GM12878 (cell line): ENCODE data around the gene PIP4K2B. TPM values are rescaled to one million over a fixed set of nuclear protein-coding genes. Genes with fewer than 3 reads are reported as not detected.

ENCODE experiments used
- ATAC-seq: fragments of 200-7000 bp; cut with Tn5 transposase; 3 replicates; pipeline ENCODE4 v1.9.1; 2020; ENCODE audit warnings: mild to moderate bottlenecking, moderate library complexity
- BruUV-seq: library from RNA; stranded (reverse); fragments of 400-500 nt; replicated peaks from 2 replicates; lab custom pipeline; 2021; lab: Mats Ljungman, UMichigan
- CTCF ChIA-PET: fragments of 300-600 bp; sonication (Branson Sonifier 250); formaldehyde crosslinking; extraction: SDS; loops from one replicate; lab custom pipeline; 2021; ENCODE audit warnings: inconsistent platforms; lab: Yijun Ruan, JAX
- POLR2A ChIA-PET: fragments of 350-600 bp; formaldehyde crosslinking; extraction: SDS; loops from one replicate; lab custom pipeline; 2021; ENCODE audit warnings: inconsistent platforms; lab: Charles Lee
- RAD21 ChIA-PET: fragments of 300-600 bp; sonication (Branson Sonifier 250); formaldehyde crosslinking; loops from one replicate; lab custom pipeline; 2023; ENCODE audit warnings: antibody characterized with exemption; ENCODE audit not compliant: unreplicated experiment; lab: Charles Lee
- SMC1A ChIA-PET: fragments of 300-600 bp; sonication (Branson Sonifier 250); formaldehyde crosslinking; loops from one replicate; lab custom pipeline; 2023; ENCODE audit not compliant: unreplicated experiment, uncharacterized antibody; lab: Charles Lee
- DNase-seq: peaks from one replicate; pipeline ENCODE4 v3.0.0-alpha.2; 2011; ENCODE audit warnings: low read depth, low spot score
- FAIRE-seq: peaks from 3 replicates; lab custom pipeline; 2011; peaks lifted over from hg19 to GRCh38; lab: Jason Lieb, UNC
- H2AFZ ChIP-seq: 2 replicates; pipeline ENCODE4 v1.6.0; 2011; ENCODE audit warnings: low read depth, low read length, control low read depth; ENCODE audit not compliant: control insufficient read depth
- H3K27ac ChIP-seq: 2 replicates; pipeline ENCODE4 v1.5.1; 2011; ENCODE audit warnings: control low read depth; ENCODE audit not compliant: control insufficient read depth, insufficient read depth
- H3K27me3 ChIP-seq, 2 experiments: replicated peaks in 1 of 2; 2 replicates each; pipeline versions ENCODE4 v1.6.0 to v1.6.1; 2011; ENCODE audit warnings: low read length in 1 of 2; ENCODE audit not compliant: control insufficient read depth in 2 of 2, insufficient read depth in 2 of 2
- H3K36me3 ChIP-seq, 2 experiments: 2 replicates each; pipeline ENCODE4 v1.5.1; 2011; ENCODE audit warnings: low read length in 1 of 2; ENCODE audit not compliant: control insufficient read depth in 2 of 2, insufficient read depth in 2 of 2
- H3K4me1 ChIP-seq: 2 replicates; pipeline ENCODE4 v1.6.1; 2011; ENCODE audit warnings: mild to moderate bottlenecking, low read length, moderate library complexity, mixed read lengths; ENCODE audit not compliant: control insufficient read depth, insufficient read depth
- H3K4me2 ChIP-seq: 2 replicates; pipeline ENCODE4 v1.6.0; 2011; ENCODE audit warnings: control low read depth; ENCODE audit not compliant: control insufficient read depth, insufficient read depth
- H3K4me3 ChIP-seq: fragments of 200-600 bp; sonication (generic); 2 replicates; pipeline ENCODE4 v1.5.1; 2016
- H3K79me2 ChIP-seq: 2 replicates; pipeline ENCODE4 v1.6.0; 2011; ENCODE audit warnings: low read length; ENCODE audit not compliant: control insufficient read depth, insufficient read depth
- H3K9ac ChIP-seq: 2 replicates; pipeline ENCODE4 v1.8.0; 2011; ENCODE audit warnings: low read length, control low read depth, mixed read lengths; ENCODE audit not compliant: control insufficient read depth, insufficient read depth
- H3K9me3 ChIP-seq: replicated peaks from 3 replicates; pipeline ENCODE4 v1.5.1; 2011; ENCODE audit warnings: mild to moderate bottlenecking, low read length; ENCODE audit not compliant: control insufficient read depth, insufficient read depth
- H4K20me1 ChIP-seq: 2 replicates; pipeline ENCODE4 v1.6.0; 2011; ENCODE audit not compliant: control insufficient read depth, insufficient read depth
- EP300 ChIP-seq, 2 experiments: fragments of 150-350 bp in 1 of 2; IDR thresholded peaks; 2 replicates each; pipeline ENCODE4 v1.6.1; 2011 to 2012; ENCODE audit warnings: low read depth in 2 of 2, low read length in 2 of 2, borderline replicate concordance in 1 of 2, improper control_type of control experiment in 1 of 2, inconsistent platforms in 1 of 2; ENCODE audit not compliant: control insufficient read depth in 1 of 2
- ESRRA ChIP-seq: IDR thresholded peaks from 2 replicates; pipeline ENCODE4 v1.6.1; 2012; ENCODE audit warnings: mild to moderate bottlenecking, low read length, improper control_type of control experiment
- GATAD2B ChIP-seq: fragments of 450-650 bp; conservative IDR thresholded peaks from 2 replicates; pipeline ENCODE4 v1.6.1; 2017; ENCODE audit warnings: low read depth, mild to moderate bottlenecking, moderate library complexity
- HCFC1 ChIP-seq: fragments of 150-350 bp; IDR thresholded peaks from 2 replicates; pipeline ENCODE4 v1.6.1; 2014; ENCODE audit warnings: low read length
- NR2C1 ChIP-seq: fragments of 450-650 bp; IDR thresholded peaks from 2 replicates; pipeline ENCODE4 v1.6.1; 2017; ENCODE audit warnings: antibody characterized with exemption, mild to moderate bottlenecking, moderate library complexity
- NR2F1 ChIP-seq: fragments of 450-650 bp; conservative IDR thresholded peaks from 2 replicates; pipeline ENCODE4 v1.6.1; 2017; ENCODE audit warnings: mild to moderate bottlenecking
- NRF1 ChIP-seq: conservative IDR thresholded peaks from 2 replicates; pipeline ENCODE4 v1.6.1; 2011; ENCODE audit warnings: mild to moderate bottlenecking, low read depth, low read length, improper control_type of control experiment
- PRDM15 ChIP-seq: fragments of 450-650 bp; formaldehyde crosslinking; IDR thresholded peaks from 2 replicates; pipeline ENCODE4 v1.4.0; 2020; ENCODE audit warnings: mild to moderate bottlenecking, moderate library complexity
- RBBP5 ChIP-seq: fragments of 200-600 bp; sonication (generic); conservative IDR thresholded peaks from 2 replicates; pipeline ENCODE4 v1.6.1; 2016
- SREBF2 ChIP-seq: IDR thresholded peaks from 2 replicates; pipeline ENCODE4 v1.6.1; 2012; ENCODE audit warnings: mild to moderate bottlenecking, low read length
- STAT3 ChIP-seq: IDR thresholded peaks from 2 replicates; pipeline ENCODE4 v1.6.1; 2011; ENCODE audit warnings: low read depth, low read length, improper control_type of control experiment
- ZBTB4 ChIP-seq: fragments of 450-650 bp; formaldehyde crosslinking; IDR thresholded peaks from 2 replicates; pipeline ENCODE4 v1.4.0; 2022; ENCODE audit warnings: mild to moderate bottlenecking, moderate library complexity
- WGBS: methylation state at CpG from one replicate; pipeline ENCODE4 v1.1.6; 2016; ENCODE audit warnings: low lambda C conversion rate; ENCODE audit not compliant: insufficient replicate concordance, insufficient coverage; ENCODE audit errors: missing lambda C conversion rate; 5-methylcytosine and 5-hydroxymethylcytosine counted together
- in situ Hi-C: fragments of 300-500 bp; cut with MboI; formaldehyde crosslinking; loops from 9 replicates; pipeline ENCODE4 v1.14.3; 2018; ENCODE audit warnings: mixed read lengths
- intact Hi-C: fragments of 100-400 bp; cut with micrococcal nuclease; formaldehyde crosslinking; loops from one replicate; pipeline ENCODE4 v1.14.2; 2022; ENCODE audit not compliant: unreplicated experiment
- polyA plus RNA-seq, 11 experiments: library from polyadenylated mRNA; depleted of rRNA in 4 of 11; unstranded in 6 of 11; stranded (reverse) in 5 of 11; fragments of >200 nt; fragmentation: Nextera tagmentation in 4 of 11; fragmentation: Illumina TruSeq in 1 of 11; extraction: Ambion mirVana in 4 of 11; extraction: Trizol in 1 of 11; gene quantifications; 1 replicate in 1 of 11; 2 replicates in 10 of 11; pipeline versions ENCODE4 v1.2.1 to v1.2.3, GENCODE V29; 2011 to 2016; ENCODE audit warnings: inconsistent platforms in 2 of 11, missing spikeins in 2 of 11, low read depth in 1 of 11
- total RNA-seq, 4 experiments: library from RNA; depleted of rRNA in 3 of 4; stranded (reverse); fragments of >200 nt in 3 of 4; fragmentation: Illumina TruSeq in 1 of 4; extraction: Trizol in 1 of 4; gene quantifications; 2 replicates each; pipeline versions ENCODE4 v1.2.1 to v1.2.3, GENCODE V29; 2013 to 2021
- TF ChIP-seq, protein P1 (sequence below): IDR thresholded peaks from 2 replicates; pipeline ENCODE4 v1.6.1; 2012; ENCODE audit warnings: low read depth, low read length, improper control_type of control experiment
- TF ChIP-seq, protein P2 (sequence below): IDR thresholded peaks from 2 replicates; pipeline ENCODE4 v1.6.1; 2012; ENCODE audit warnings: low read depth, low read length, improper control_type of control experiment

The PIP4K2B gene
- total and polyA plus RNA-seq, 10 of the 15 experiments (the other 5 are each of a cell fraction or from before 2014, with no cell fraction given) = 3.8 to 30.3 (median 18.2) TPM

- no peak for TF ChIP-seq ZBTB4 (CRISPR knock-in tag)
- no peak for TF ChIP-seq HCFC1
- TF ChIP-seq, protein P1, sequence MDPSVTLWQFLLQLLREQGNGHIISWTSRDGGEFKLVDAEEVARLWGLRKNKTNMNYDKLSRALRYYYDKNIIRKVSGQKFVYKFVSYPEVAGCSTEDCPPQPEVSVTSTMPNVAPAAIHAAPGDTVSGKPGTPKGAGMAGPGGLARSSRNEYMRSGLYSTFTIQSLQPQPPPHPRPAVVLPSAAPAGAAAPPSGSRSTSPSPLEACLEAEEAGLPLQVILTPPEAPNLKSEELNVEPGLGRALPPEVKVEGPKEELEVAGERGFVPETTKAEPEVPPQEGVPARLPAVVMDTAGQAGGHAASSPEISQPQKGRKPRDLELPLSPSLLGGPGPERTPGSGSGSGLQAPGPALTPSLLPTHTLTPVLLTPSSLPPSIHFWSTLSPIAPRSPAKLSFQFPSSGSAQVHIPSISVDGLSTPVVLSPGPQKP = no peak
- TF ChIP-seq GATAD2B = no peak
Observed at GRCh38 chr17:38724337-38724988, 74.9 kb downstream of the PIP4K2B start (continued).

- POLR2A ChIA-PET = no interaction called here
- no peaks in the 10 kb centered on the region for H3K27me3 ChIP-seq
- 98% methylated on average over 5 of the region's 16 CpGs for WGBS
- FAIRE-seq (no peak), DNase-seq (no peak), ATAC-seq (no peak)
- in situ Hi-C loops (no loop called here), intact Hi-C loops (no loop called here)
- no peak overlapping the region for H3K27ac ChIP-seq
- H3K4me2 ChIP-seq = no peak overlapping the region
- peaks cover 3 to 5% of the 10 kb centered on the region in 2 experiments; a peak in 2 of 4 replicates for H3K36me3 ChIP-seq
- RAD21 ChIA-PET = no interaction called here
- no peaks in the 10 kb centered on the region for H3K79me2 ChIP-seq
- H2AFZ ChIP-seq = no peak overlapping the region
- H4K20me1 ChIP-seq = no peaks in the 10 kb centered on the region
- peaks cover 2% of the 10 kb centered on the region for H3K4me1 ChIP-seq
- no TSS peak for BruUV-seq
- H3K9me3 ChIP-seq = no peaks in the 10 kb centered on the region
- CTCF ChIA-PET = interaction anchor here (0.6 to 1.0 kb wide), 2 partner anchors 44 to 450 kb away, joined by 3 read pairs; no protein-coding TSS in a partner anchor
- SMC1A ChIA-PET = no interaction called here
- no peak overlapping the region for H3K4me3 ChIP-seq
- H3K9ac ChIP-seq = no peak overlapping the region
- TF ChIP-seq STAT3 = no peak
- no peak for TF ChIP-seq EP300 (IDR thresholded peaks at IDR 0.05; ENCODE audit: borderline replicate concordance in 1 of 2, control insufficient read depth in 1 of 2, low read depth in 2 of 2, low read length in 2 of 2)
- TF ChIP-seq NRF1 = no peak
- TF ChIP-seq PRDM15 (CRISPR knock-in tag) = no peak
- no peak for TF ChIP-seq ESRRA
- TF ChIP-seq SREBF2 = no peak
- TF ChIP-seq RBBP5 = no peak
- TF ChIP-seq NR2F1 = no peak
- TF ChIP-seq NR2C1 = no peak
- TF ChIP-seq, protein P2, sequence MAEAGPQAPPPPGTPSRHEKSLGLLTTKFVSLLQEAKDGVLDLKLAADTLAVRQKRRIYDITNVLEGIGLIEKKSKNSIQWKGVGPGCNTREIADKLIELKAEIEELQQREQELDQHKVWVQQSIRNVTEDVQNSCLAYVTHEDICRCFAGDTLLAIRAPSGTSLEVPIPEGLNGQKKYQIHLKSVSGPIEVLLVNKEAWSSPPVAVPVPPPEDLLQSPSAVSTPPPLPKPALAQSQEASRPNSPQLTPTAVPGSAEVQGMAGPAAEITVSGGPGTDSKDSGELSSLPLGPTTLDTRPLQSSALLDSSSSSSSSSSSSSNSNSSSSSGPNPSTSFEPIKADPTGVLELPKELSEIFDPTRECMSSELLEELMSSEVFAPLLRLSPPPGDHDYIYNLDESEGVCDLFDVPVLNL = no peak
Observed at GRCh38 chr17:38721802-38722201, 77.6 kb downstream of the PIP4K2B start.
